Activated CD8-positive, alpha-beta memory T cell treated with anti-CD3 and anti-CD28 coated beads, Interleukin-2, amount 50 U/mL, for 24 hours (primary cell): ENCODE data around the gene SAE1.
"Not testable (repeated sequence)": the region's sequence is repeated elsewhere in the genome, so short reads cannot be mapped to it uniquely, and the experiment has no call there.

Source experiments
- DNase-seq: peaks from one replicate; pipeline ENCODE4 v3.0.0-alpha.2; 2020; ENCODE audit errors: extremely low read depth

Gene SAE1

GRCh38 chr19:47240996-47241918 lies 110.6 kb downstream of the SAE1 start:
- DNase-seq = peak; percentile 66

- DNase-seq = no peak
Measured at GRCh38 chr19:47241919-47242577, 111.4 kb downstream of the SAE1 start.

GRCh38 chr19:47243364-47243775 lies 112.7 kb downstream of the SAE1 start:
- no peak for DNase-seq

- peak; percentile 75 for DNase-seq
Measured at GRCh38 chr19:47243776-47244547, 113.3 kb downstream of the SAE1 start.

- no peak for DNase-seq
Measured at GRCh38 chr19:47247308-47247990, 116.8 kb downstream of the SAE1 start.

- DNase-seq = not testable (repeated sequence)
Measured at GRCh38 chr19:47253016-47253415, 122.4 kb downstream of the SAE1 start.

GRCh38 chr19:47253467-47253881 lies 122.8 kb downstream of the SAE1 start:
- DNase-seq = no peak

- DNase-seq = no peak
Measured at GRCh38 chr19:47253970-47254369, 123.3 kb downstream of the SAE1 start.

- DNase-seq = peak; percentile 87
Measured at GRCh38 chr19:47255879-47256692, 125.5 kb downstream of the SAE1 start, which contains the start of gene CCDC9. TSS of gene CCDC9 (plus strand) at chr19:47256525. CDS start at chr19:47258401, 1,876 bp downstream.

- DNase-seq = peak; percentile 99
Measured at GRCh38 chr19:47256693-47257410, 126.2 kb downstream of the SAE1 start.

- no peak for DNase-seq
Measured at GRCh38 chr19:47257411-47258169, 127.0 kb downstream of the SAE1 start.

- no peak for DNase-seq
Measured at GRCh38 chr19:47258434-47258833, 127.8 kb downstream of the SAE1 start.

- no peak for DNase-seq
Measured at GRCh38 chr19:47258895-47259555, 128.4 kb downstream of the SAE1 start.
